Glutamatergic neuron (in vitro differentiated cells): ENCODE data around the gene KCNK5. TPM values are rescaled to one million over a fixed set of nuclear protein-coding genes. Genes with fewer than 3 reads are reported as not detected.

Experiments used
- DNase-seq: peaks from one replicate; pipeline ENCODE4 v3.0.0; 2022
- H3K27ac Mint-ChIP-seq: one replicate; pipeline ENCODE4 v1.8.0; 2020; ENCODE audit warnings: mild to moderate bottlenecking, mixed read lengths, inconsistent platforms; ENCODE audit not compliant: unreplicated experiment
- H3K27me3 Mint-ChIP-seq: one replicate; pipeline ENCODE4 v1.8.0; 2020; ENCODE audit warnings: mild to moderate bottlenecking, moderate library complexity, mixed read lengths, inconsistent platforms; ENCODE audit not compliant: unreplicated experiment
- H3K36me3 Mint-ChIP-seq: one replicate; pipeline ENCODE4 v1.8.0; 2020; ENCODE audit warnings: mild to moderate bottlenecking, mixed read lengths, inconsistent platforms; ENCODE audit not compliant: unreplicated experiment
- H3K4me1 Mint-ChIP-seq: one replicate; pipeline ENCODE4 v1.8.0; 2020; ENCODE audit warnings: mild to moderate bottlenecking, low read depth, mixed read lengths, inconsistent platforms; ENCODE audit not compliant: unreplicated experiment
- H3K4me3 Mint-ChIP-seq: one replicate; pipeline ENCODE4 v1.8.0; 2020; ENCODE audit warnings: mild to moderate bottlenecking, mixed read lengths, inconsistent platforms; ENCODE audit not compliant: unreplicated experiment
- H3K9me3 Mint-ChIP-seq: one replicate; pipeline ENCODE4 v1.8.0; 2020; ENCODE audit warnings: mild to moderate bottlenecking, moderate library complexity, mixed read lengths, inconsistent platforms; ENCODE audit not compliant: unreplicated experiment
- total RNA-seq: library from RNA; stranded (reverse); fragmentation: NEBNext Ultra II Directional; extraction: Animal tissue kit (Norgen Biotek cat#: 25700); gene quantifications from one replicate; pipeline ENCODE4 v1.2.1, GENCODE V29; 2021; ENCODE audit not compliant: unreplicated experiment
- TF ChIP-seq, protein P1 (sequence below): fragments of 200-600 bp; sonication (generic); IDR thresholded peaks from one replicate; pipeline ENCODE4 v1.5.0; 2021; ENCODE audit not compliant: partially characterized antibody, unreplicated experiment

KCNK5 gene
- total RNA-seq, 1 donor from 2014 or later, result 0.71 TPM

DNA sequence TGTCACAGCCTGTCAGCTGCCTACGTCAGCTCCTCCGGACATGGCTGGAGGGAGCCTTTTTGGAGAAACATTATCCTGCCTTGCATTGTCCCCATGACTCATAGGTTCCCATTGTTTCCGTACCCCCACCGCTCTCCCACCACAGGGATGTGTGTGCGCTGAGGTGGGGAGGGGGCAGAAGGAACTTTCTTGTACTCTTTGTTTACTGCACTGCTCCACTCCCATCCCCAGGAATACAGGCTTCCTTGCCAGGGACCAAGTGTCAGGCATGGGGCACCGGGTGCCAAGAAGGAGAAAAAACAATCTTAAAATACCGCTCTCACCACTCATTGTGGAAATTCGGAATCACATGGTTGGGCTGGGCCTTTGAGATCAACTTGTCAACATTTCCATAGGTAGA lies 51.0 kb downstream of the KCNK5 start:
- Mint-ChIP-seq H3K27ac (no peak overlapping the region), H3K27me3 (peaks cover 4% of the 10 kb centered on the region), H3K4me1 (no peaks in the 10 kb centered on the region), H3K9me3 (no peaks in the 10 kb centered on the region), H3K36me3 (peaks cover 19% of the 10 kb centered on the region), H3K4me3 (no peak overlapping the region)
- no peak for DNase-seq
- TF ChIP-seq, protein P1, sequence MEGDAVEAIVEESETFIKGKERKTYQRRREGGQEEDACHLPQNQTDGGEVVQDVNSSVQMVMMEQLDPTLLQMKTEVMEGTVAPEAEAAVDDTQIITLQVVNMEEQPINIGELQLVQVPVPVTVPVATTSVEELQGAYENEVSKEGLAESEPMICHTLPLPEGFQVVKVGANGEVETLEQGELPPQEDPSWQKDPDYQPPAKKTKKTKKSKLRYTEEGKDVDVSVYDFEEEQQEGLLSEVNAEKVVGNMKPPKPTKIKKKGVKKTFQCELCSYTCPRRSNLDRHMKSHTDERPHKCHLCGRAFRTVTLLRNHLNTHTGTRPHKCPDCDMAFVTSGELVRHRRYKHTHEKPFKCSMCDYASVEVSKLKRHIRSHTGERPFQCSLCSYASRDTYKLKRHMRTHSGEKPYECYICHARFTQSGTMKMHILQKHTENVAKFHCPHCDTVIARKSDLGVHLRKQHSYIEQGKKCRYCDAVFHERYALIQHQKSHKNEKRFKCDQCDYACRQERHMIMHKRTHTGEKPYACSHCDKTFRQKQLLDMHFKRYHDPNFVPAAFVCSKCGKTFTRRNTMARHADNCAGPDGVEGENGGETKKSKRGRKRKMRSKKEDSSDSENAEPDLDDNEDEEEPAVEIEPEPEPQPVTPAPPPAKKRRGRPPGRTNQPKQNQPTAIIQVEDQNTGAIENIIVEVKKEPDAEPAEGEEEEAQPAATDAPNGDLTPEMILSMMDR, result no peak

DNA sequence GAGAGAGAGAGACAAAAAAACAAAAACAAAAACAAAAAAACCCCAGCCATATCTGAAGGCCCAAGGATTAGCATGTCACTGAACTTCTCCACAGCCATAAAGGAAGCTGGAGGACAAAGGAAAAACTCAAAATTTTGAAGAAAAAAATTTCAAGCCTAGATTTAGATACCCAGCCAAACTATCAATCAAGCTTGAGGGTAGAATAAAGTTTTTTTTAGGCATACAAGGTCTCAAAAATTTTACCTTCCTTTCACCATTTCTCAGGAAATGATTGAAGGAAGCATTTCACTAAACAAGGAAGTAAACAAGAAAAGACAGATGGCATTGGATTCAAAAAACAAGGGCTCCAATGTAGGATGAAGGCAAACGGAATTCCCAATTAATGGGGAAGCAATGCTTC lies 52.1 kb downstream of the KCNK5 start:
- H3K9me3 Mint-ChIP-seq, result no peaks in the 10 kb centered on the region

DNA sequence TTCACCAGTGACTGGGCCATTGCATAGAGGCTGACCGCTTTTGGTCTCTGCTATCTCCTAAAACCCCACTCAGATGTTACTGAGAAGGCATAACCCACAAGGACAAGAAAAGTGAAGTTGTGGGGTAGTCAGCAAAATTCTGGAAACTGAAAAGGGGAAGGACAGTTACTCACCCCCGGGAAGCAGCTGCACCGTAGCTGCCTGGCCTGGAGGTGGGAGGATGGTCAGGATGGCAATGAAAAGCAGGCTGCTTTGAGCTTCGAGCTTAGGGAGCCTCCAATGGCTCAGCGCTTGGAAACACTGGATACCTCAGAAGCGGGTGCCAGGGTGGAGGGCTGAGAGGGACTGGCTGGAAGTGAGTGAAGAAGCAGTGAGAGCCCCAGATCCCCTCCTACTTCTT lies 56.0 kb downstream of the KCNK5 start:
- Mint-ChIP-seq H3K4me3 (no peak overlapping the region), H3K27me3 (peaks cover 6% of the 10 kb centered on the region), H3K27ac (no peak overlapping the region), H3K36me3 (peaks cover 12% of the 10 kb centered on the region), H3K9me3 (no peaks in the 10 kb centered on the region), H3K4me1 (no peaks in the 10 kb centered on the region)
- TF ChIP-seq, protein P1, result no peak
- DNase-seq, result no peak

More for the DNA sequence above, 52.1 kb downstream of the KCNK5 start:
- H3K27me3 Mint-ChIP-seq, result peaks cover 6% of the 10 kb centered on the region
- DNase-seq, result no peak
- no peak overlapping the region for H3K27ac Mint-ChIP-seq
- TF ChIP-seq, protein P1, result no peak
- H3K4me3 Mint-ChIP-seq, result no peak overlapping the region
- no peaks in the 10 kb centered on the region for H3K4me1 Mint-ChIP-seq
- peaks cover 19% of the 10 kb centered on the region for H3K36me3 Mint-ChIP-seq

DNA sequence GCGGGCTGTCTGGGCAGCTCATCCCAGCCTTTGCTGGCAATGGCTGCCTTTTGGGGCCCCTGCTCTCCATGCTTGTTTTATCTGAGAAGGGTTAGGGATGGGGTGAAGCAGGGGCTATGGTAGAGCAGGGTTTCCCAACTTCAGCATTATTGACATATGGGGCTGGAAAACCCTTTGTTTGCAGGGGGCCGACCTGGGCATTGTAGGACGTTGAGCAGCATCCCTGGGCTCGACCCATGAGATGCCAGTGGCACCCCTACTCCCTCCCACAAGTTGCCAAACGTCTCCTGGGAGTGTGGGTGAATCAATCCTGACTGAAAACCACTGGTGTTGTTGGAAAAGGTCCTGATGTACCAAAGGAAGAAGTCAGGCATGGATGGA lies 56.9 kb downstream of the KCNK5 start:
- DNase-seq, result no peak

More for the DNA sequence above, 56.9 kb downstream of the KCNK5 start:
- H3K27ac Mint-ChIP-seq, result no peak overlapping the region
- H3K4me1 Mint-ChIP-seq, result no peaks in the 10 kb centered on the region
- peaks cover 7% of the 10 kb centered on the region for H3K27me3 Mint-ChIP-seq
- H3K9me3 Mint-ChIP-seq, result no peaks in the 10 kb centered on the region
- H3K36me3 Mint-ChIP-seq, result peaks cover 7% of the 10 kb centered on the region
- TF ChIP-seq, protein P1, result no peak
- no peak overlapping the region for H3K4me3 Mint-ChIP-seq
